ENCODE measurements around the gene TMEM232.

Gene TMEM232

DNA sequence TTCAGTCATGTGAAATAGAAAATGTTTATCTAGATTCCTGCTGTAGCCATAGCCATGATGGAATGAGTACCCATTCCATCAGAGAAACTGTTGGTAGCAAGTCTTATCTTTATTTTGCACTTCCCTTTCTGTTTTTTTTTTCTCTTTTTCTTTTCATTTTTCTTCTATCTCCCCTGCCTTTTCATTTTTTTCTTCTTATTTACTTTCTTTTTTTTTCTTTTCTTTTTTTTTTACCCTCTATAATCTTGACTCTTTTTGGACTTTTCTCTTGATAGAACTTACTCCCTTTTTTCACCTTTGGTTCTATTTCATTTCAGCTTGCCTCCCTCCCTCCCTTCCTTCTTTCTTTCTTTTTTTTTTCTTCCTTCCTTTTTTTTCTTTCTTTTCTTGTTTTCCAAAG lies 27.7 kb upstream of the TMEM232 start:
- TF ChIP-seq CTCF (conservative IDR thresholded peaks at IDR 0.05; ENCODE audit: low read depth, low read length): no peak
- DNase-seq (ENCODE audit: low read depth): no peak
- H3K4me3 ChIP-seq (ENCODE audit: low read depth, low read length): no peak overlapping the region

DNA sequence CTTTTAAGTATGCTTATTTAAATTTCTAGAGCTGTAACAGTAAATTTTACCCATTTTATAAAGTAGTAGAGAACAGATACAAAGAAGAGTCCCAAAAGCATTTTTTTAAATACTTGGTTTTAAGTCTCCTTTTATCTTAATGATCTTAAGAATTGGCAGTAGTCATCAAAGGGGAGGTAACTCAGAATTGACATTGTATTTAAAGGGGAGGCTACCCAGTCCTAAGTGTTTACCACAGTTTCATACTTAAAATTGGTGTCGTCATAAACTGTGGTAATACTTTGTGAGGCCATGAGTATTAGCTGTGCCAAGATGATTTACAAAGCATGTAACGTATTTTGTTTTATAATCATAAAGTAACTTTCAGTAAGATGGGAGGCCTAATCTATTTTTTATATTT lies 27.1 kb upstream of the TMEM232 start:
- H3K4me3 ChIP-seq (ENCODE audit: low read depth, low read length): no peak overlapping the region
- DNase-seq (ENCODE audit: low read depth): no peak
- no peak for TF ChIP-seq CTCF (conservative IDR thresholded peaks at IDR 0.05; ENCODE audit: low read depth, low read length)

DNA sequence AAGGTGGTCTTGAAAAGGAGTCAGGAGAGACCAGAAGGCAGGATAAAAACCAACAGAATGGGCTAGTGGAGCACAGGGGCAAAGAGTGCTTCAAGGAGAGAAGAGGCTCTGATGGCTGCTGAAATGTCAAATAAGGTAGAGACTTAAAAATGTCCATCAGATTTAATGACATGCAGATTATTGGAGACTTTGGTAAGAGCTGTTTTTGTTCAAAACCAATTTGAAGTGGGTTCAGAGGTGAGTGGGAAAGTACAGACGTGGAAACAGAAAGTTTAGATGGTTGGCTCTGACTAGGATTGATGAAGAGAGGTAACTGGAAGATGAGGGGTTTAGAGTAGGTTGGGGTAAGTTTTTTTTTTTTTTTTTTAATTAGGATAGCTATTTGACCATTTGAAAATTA lies 26.5 kb upstream of the TMEM232 start:
- H3K4me3 ChIP-seq (ENCODE audit: low read depth, low read length): no peak overlapping the region
- TF ChIP-seq CTCF (conservative IDR thresholded peaks at IDR 0.05; ENCODE audit: low read depth, low read length): no peak
- DNase-seq (ENCODE audit: low read depth): no peak

DNA sequence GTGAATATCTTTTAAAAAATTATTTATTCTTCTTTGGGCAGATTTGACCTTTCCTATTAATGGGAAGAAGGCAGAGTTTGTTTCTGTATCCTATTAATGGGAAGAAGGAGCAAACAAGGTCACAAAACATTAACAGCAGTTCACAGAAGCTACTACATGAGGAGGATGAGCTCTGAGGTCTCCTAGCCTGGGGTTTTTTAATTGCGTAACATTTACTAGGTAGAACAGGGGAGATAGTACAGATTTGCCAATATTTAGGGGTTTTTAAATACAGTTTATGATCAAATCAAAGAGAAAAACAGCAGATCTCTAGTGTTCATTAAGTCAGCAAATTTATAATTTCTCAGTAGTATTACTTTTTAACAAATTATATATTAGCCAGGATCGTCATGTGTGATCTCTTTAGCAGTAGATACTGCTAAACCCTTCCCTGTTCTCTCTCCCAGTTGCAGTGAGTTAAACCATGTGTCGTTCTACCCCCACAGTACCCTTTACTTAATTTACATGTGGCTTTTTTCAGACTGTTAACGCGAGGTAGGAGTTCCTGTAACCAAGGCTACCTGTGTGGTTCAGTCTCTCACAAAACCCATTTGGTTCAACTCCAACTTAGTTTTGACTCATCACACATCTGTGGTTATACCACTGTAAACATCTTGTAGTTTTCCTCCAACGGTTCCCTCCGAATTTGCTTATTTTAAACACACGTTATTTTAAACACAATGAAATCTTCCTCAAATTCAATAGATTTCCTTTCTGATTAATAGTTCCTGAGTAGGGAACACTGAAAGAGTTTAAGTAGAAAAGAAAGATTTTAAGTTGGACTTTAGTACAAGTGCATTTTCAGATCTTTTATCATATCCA lies 25.7 kb upstream of the TMEM232 start:
- TF ChIP-seq CTCF (conservative IDR thresholded peaks at IDR 0.05; ENCODE audit: low read depth, low read length): no peak
- peak; percentile 57 for DNase-seq (ENCODE audit: low read depth)
- no peak overlapping the region for H3K4me3 ChIP-seq (ENCODE audit: low read depth, low read length)

DNA sequence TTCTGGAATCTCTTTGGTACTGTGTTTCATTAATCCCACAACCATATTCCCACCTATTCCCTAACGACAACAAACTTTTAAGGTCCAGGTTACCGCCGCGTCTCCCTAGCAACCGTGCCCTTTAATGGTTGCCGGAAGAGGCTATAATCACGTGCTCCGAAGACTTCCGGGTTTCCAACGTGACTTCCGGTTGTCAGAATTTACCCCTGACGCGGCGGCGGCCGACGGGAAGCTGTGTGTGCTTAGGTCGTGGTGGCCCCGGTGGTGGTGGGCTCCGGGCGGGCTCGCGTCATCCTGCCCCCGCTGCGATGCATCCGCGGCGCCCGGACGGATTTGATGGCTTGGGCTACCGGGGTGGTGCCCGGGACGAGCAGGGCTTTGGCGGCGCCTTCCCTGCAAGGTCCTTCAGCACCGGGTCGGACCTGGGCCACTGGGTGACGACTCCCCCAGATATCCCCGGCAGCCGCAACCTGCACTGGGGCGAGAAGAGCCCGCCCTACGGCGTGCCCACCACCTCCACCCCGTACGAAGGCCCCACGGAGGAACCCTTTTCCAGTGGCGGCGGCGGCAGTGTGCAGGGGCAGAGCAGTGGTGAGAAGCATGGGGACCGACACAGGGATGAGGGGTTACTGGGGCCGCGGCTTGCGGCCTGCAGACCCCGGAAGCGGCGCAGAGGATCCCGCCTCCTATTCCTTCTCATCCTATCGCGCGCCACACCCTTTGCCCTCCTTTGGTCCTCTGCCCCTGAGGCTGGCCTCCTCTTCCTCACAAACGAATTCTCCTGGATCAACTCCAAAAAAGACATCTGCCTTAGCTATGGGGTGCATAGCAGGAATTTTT lies 12.6 kb upstream of the TMEM232 start, which contains the start of gene SLC25A46:
SLC25A46 (plus strand) TSS at position 196 of the 840 bp plus-strand sequence; CDS start at position 309, 113 bp downstream.
- no peak for TF ChIP-seq CTCF (conservative IDR thresholded peaks at IDR 0.05; ENCODE audit: low read depth, low read length)
- peak within 1 kb of the TSS; percentile 95 for H3K4me3 ChIP-seq (ENCODE audit: low read depth, low read length)
- DNase-seq (ENCODE audit: low read depth): peak; percentile 89

DNA sequence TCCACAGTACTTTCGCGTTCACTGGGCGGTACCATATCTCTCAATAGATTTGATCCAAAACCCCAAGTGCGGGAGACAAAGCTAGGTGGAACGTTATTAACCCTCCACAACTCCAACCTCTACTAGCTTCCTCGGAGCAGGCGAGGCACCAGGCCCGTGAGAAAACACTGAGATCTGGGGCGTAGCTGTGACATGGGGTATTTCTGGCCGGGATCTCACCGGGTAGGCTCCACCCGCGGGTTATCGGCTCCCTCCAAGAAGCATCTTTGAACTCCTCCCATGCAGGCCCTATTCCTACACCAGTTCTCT lies 12.0 kb upstream of the TMEM232 start:
- DNase-seq (ENCODE audit: low read depth): no peak
- TF ChIP-seq CTCF (conservative IDR thresholded peaks at IDR 0.05; ENCODE audit: low read depth, low read length): no peak

More for the DNA sequence above, 12.0 kb upstream of the TMEM232 start:
- peak overlapping the region; percentile 95 for H3K4me3 ChIP-seq (ENCODE audit: low read depth, low read length)
